Suppressor macrophage (primary cell): Measurements from ENCODE around the gene TMEM95.
A peak's percentile ranks its signal among the peaks of the same experiment; 100 is the strongest.

Experiments used
- DNase-seq, 4 experiments: peaks; one replicate each; pipeline ENCODE4 v3.0.0-alpha.2; 2020 to 2022

TMEM95 gene

DNA sequence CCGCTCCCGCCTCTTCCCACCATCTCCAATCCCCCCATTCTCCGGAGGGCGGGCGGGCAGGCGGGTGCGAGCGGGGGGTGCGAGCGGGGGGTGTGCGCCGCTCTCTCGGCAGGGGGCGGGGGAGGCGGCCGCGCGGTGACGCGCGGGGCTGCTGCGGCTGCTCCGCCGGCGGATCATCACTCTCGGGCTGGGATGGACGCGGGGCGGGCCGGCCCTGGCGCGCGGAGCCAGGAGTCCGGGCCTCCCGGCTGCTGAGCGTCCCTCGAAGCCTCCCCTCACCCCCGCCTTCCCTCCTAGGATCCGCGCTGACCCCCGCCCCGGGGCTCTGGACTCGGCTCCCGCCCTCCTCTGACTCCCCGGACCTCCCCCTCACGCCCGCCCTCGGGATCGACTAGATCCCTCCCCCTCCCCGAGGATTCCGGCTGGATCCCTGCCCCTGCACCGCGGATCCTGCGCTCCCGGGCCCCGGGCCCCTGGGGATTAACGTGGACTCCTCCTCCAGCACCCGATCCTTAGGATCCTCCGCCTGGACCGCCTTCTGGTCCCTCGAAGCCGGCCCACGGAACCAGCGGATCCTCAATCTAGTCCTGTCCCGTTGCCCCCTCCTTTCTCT is 49.9 kb downstream of the TMEM95 start:
- DNase-seq = peak in 3 of 4 experiments; percentile 8 to 64 (median 14)

DNA sequence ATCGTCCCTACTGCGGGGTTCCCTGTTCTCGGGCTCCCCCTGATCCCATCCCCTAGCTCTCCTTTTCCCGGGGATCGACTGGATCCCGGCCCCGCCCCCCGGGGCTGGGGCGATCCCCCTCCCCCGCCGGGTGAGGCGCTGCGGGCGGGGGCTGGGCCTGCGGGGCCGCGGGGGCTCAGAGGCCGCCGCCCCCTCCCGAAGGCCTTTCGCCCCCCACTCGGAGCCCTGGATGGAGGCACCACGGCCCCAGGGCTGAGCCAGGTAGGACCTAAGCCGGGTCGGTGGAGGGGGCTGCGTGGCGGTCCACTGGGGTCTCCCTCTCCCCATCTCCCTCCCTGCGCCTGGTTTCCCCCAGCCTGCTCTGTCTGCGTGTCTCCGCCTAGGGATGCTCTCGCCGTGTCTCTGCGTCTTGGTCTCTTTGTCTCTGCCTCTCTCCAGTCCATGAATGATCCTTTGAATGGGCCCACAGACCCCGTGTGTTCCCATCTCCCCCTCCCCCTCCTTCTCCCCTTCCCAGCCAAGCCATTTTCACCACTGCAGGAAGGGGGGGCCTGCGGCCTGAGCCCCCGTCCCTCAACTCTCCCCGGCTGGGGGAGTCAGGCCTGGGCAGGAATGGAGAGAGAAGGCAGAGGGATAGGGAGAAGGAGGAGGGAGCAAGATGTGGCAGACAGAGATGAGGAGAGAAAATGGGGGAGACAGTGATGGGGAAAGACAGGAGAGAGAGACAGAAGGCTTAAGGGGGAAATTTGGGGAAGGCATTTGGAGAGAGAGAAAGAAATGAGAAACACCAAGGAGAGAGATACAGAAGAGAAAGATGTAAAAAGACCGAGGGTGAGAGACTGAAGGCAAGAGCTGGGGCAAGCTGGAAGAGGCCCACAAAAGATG is 50.6 kb downstream of the TMEM95 start:
- DNase-seq = no peak

DNA sequence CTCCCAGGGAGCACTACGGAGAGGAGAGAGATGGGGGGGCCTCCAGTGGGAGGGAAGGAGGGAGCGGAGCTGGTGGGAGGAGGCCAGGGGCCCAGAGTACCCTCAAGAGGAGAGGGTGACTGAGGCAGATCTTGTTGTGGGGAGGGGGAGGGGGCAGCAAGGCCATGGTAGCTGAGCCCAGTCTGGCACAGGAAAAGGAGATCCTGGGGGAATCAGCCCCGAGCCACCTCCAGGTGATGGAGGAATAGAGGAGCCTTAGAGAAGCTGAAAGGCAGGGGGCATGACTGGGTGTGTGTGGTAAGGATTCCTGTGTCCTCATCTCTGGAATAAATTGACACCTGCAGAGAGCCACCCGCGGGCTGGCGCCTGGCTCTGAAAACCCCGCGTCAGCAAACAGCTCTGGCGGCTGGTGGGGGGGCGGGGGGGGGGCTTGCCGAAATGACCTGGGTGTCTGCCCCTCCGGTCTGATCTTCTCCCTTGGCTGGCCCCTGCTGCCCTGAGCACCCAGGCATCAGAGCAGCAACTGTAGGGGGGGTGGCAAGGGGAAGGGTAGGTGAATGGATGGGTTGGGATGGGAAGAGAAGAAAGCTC is 51.4 kb downstream of the TMEM95 start:
- no peak for DNase-seq
